CD4-positive, alpha-beta T cell treated with Interleukin-6 at 100 ng/mL for 8 hours (primary cell): Measurements from ENCODE around the gene ZFPM1.

Experiments
- DNase-seq: peaks from one replicate; pipeline ENCODE4 v3.0.0-alpha.2; 2020; ENCODE audit warnings: mixed read lengths, low spot score

ZFPM1 gene

DNA sequence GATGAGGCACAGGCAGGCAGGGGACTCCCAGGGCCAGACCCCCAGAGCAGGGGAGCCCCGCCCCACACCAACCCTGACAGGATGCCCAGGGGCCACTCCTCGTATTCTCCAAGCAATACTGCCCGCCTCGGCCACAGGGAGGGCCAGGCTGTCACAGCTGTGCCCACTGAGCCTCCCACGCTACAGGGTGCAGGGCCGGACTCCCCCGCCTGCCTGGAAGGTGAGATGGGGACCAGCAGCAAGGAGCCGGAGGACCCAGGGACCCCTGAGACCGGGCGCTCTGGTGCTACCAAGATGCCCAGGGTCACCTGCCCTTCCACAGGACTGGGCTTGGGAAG lies 18.8 kb upstream of the ZFPM1 start:
- no peak for DNase-seq

- no peak for DNase-seq
These were observed 18.3 kb upstream of the ZFPM1 start for GRCh38 chr16:88434746-88435145.

DNA sequence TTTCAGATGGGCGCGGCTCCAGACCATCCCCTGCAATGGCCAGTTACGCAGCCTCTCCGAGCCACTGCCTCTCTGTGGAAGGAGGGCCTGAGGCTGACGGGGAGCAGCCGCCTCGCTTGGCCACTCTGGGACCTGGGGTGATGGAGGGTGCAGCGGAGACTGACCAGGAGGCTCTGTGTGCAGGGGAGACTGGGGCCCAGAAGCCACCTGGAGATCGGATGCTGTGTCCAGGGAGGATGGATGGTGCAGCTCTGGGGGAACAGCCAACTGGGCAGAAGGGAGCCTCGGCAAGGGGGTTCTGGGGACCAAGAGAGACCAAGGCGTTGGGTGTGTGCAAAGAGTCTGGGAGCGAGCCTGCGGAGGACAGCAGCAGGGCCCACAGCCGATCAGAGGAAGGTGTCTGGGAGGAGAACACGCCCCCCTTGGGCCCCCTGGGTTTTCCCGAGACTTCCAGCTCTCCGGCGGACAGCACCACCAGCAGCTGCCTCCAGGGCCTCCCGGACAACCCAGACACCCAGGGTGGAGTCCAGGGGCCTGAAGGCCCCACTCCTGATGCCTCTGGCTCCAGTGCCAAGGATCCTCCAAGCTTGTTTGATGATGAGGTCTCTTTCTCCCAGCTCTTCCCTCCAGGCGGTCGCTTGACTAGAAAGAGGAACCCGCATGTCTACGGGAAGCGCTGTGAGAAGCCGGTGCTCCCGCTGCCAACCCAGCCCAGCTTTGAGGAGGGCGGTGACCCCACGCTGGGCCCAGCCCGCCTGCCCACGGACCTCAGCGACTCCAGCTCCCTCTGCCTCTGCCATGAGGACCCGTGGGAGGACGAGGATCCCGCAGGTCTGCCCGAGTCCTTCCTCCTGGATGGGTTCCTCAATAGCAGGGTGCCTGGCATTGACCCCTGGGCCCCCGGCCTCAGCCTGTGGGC lies 17.4 kb upstream of the ZFPM1 start:
- no peak for DNase-seq

DNA sequence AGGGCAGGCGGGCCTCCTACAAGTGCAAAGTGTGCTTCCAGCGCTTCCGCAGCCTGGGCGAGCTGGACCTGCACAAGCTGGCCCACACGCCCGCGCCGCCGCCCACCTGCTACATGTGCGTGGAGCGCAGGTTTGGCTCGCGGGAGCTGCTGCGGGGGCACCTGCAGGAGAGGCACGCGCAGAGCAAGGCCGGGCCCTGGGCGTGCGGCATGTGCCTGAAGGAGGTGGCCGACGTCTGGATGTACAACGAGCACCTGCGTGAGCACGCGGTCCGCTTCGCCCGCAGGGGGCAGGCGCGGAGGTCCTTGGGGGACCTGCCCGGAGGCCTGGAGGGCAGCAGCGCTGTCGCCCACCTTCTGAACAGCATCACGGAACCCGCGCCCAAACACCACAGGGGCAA lies 16.3 kb upstream of the ZFPM1 start:
- no peak for DNase-seq

DNA sequence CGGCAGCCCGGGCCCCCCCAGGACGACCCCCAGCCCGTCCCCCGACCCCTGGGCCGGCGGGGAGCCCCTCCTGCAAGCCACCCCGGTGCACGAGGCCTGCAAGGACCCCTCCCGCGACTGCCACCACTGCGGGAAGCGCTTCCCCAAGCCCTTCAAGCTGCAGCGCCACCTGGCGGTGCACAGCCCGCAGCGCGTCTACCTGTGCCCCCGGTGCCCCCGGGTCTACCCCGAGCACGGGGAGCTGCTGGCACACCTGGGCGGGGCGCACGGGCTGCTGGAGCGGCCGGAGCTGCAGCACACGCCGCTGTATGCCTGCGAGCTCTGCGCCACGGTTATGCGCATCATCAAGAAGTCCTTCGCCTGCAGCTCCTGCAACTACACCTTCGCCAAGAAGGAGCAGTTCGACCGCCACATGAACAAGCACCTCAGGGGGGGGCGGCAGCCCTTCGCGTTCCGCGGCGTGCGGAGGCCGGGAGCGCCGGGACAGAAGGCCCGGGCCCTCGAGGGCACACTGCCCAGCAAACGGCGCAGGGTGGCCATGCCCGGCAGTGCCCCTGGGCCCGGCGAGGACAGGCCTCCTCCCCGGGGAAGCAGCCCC lies 15.6 kb upstream of the ZFPM1 start:
- DNase-seq, result peak; percentile 51

GRCh38 chr16:88438084-88438870 lies 14.8 kb upstream of the ZFPM1 start:
- DNase-seq, result no peak

- DNase-seq, result no peak
These were observed 14.1 kb upstream of the ZFPM1 start for GRCh38 chr16:88439016-88439415.

DNA sequence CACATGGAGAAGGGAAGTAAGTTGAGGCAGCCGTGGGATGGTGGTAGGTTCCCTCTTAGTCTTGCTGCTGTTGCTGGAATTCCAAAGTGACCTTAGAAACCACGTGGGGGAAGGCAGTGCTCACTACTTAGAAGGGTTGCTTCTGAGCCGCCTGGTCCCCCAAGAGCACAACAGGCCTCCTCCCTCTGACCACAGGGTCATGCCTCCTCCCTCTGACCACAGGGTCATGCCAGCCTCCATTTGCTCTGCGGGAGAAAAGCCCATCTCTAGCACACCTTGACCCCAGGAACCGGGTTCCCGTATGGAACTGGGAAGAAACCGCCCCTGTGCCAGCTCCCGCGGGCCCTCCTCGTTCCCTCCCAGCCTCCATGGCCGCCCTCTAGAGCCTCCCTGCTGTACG lies 13.4 kb upstream of the ZFPM1 start:
- no peak for DNase-seq

DNA sequence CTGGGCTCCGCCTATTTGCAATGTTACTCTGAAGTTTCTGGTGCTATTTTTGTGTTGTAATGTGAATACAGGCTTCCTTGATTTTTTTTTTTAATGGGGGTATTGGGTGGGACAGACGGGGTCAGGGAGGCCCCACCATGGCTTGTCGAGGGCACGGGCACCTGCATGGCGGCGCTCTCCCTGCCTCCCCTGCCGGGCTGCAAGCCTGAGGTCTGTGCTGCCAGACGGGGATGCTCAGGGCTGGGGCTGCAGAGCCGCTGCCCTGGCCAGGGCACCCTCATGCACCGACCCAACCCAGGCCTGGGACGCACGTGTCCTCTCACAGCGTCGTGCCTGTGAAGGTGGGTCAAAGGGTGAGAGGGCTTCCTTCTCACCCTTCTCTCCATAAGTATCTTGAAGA lies 13.0 kb upstream of the ZFPM1 start:
- no peak for DNase-seq

- no peak for DNase-seq
These were observed 12.2 kb upstream of the ZFPM1 start for GRCh38 chr16:88440686-88441405.

- DNase-seq, result no peak
These were observed 11.6 kb upstream of the ZFPM1 start for GRCh38 chr16:88441460-88441859.

- DNase-seq, result no peak
These were observed 10.7 kb upstream of the ZFPM1 start for GRCh38 chr16:88442383-88442726.

DNA sequence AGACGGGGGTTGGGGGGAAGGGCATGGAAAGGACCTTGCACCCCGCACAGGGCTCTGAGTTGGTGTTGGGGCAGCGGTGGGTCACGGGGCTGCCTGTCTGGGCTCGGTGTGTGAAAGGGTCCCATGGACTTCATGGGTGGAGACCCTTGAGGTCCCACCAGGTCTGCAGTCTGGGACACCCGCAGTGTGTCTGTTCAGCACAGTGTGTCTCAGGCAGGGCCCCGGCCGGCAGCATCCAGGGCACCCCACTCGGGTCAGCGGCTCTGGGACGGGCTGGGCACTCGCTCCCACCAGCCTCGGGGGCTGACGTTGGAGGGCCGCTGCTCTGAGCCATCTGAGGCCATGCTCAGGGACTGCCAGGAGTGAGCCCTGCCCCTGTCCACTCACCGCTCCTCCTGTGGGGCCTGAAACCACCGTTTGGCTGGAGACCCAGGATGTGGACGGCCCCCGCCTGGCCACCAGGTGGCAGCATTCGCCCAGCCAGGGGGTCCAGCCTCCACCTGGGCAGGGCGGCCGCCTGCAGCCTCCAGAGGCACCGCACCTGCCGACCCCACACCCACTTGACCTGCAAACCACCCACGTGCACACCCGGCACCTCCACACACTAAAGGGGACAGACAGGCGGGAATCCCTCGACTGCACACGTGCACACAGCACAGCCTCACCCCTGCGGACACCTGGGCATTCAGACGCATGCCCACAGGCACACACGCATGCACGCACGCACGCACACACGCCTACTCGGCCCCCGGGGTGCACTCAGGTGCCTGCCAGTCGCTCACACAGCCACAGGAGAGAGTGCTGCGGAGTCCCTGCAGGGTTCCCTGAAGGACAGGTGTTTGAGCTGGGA lies 10.1 kb upstream of the ZFPM1 start:
- peak; percentile 79 for DNase-seq

- no peak for DNase-seq
These were observed 8.1 kb upstream of the ZFPM1 start for GRCh38 chr16:88444826-88445582.

- no peak for DNase-seq
These were observed 7.5 kb upstream of the ZFPM1 start for GRCh38 chr16:88445583-88445960.

- no peak for DNase-seq
These were observed 7.0 kb upstream of the ZFPM1 start for GRCh38 chr16:88446061-88446460.

DNA sequence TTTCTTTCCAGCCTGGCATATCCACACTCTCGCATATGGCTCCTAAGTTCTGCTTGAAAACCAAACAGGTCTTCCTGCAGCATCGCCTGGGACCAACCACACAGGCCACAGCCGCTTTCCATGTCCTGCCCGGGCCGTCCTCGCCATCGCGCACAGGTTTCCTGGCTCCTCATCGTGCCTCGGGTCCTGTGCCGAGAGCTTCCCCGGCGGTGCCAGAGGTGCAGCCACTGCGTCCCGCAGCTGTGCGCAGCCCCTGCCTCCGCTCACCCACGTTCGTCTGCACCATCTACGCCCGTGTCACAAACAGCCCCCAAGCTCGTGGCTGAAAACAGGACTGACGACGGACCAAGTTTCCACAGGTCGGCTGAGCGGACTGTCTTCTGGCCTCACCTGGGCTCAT lies 6.3 kb upstream of the ZFPM1 start:
- no peak for DNase-seq

DNA sequence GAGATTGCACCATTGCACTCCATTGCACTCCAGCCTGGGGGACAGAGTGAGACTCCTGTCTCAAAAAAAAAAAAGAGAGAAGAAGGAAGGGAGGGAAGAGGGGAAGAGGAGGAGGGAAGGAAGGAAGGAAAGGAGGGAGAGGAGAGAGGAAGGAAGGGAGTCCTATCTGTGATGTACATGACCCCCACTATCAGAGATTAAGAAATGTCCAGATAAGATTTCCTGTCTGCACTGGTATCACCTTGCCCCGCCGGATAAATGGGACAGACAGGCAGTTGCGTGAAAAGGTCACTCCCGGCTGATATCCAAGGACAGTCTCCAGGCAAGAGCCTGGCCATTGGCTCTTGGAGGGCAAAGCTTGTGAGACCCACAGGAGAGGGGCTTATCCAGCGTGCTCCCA lies 5.2 kb upstream of the ZFPM1 start:
- no peak for DNase-seq

- DNase-seq, result no peak
These were observed 4.4 kb upstream of the ZFPM1 start for GRCh38 chr16:88448461-88449266.

DNA sequence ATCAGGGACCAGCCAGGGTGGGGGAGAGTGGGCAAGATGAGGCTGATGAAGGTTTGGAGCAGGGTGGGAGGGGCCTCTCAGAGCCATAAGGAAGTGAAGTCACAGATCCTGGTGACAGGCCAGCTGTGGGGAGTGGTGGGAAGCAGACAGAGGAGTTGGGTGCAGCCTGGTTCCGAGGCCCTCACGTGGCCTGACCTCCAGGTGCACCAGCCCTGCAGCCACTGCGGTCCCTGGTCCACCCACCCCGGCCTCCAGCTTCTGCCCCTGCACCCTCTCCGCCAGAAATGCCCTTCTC lies 3.9 kb upstream of the ZFPM1 start:
- DNase-seq, result no peak
